Astrocyte (in vitro differentiated cells and primary cell): ENCODE measurements around the gene CPE. TPM values are rescaled to one million over a fixed set of nuclear protein-coding genes. Genes with fewer than 3 reads are reported as not detected.

Source experiments
- DNase-seq: peaks from one replicate; pipeline ENCODE4 v3.0.0-alpha.2; 2010; ENCODE audit warnings: low read depth
- FAIRE-seq: peaks from 2 replicates; lab custom pipeline; 2011; peaks lifted over from hg19 to GRCh38; lab: Jason Lieb, UNC
- H2AFZ ChIP-seq: 2 replicates; pipeline ENCODE4 v1.6.0; 2012; ENCODE audit warnings: low read depth, low read length, inconsistent platforms
- H3K27ac ChIP-seq: 2 replicates; pipeline ENCODE4 v1.5.1; 2011; ENCODE audit warnings: low read depth, low read length, inconsistent platforms
- H3K27me3 ChIP-seq: 2 replicates; pipeline ENCODE4 v1.6.0; 2011; ENCODE audit warnings: low read length, inconsistent platforms; ENCODE audit not compliant: insufficient read depth
- H3K36me3 ChIP-seq: 2 replicates; pipeline ENCODE4 v1.5.1; 2011; ENCODE audit warnings: low read length, inconsistent platforms; ENCODE audit not compliant: insufficient read depth
- H3K4me1 ChIP-seq: 2 replicates; pipeline ENCODE4 v1.5.1; 2011; ENCODE audit warnings: low read length, inconsistent platforms; ENCODE audit not compliant: insufficient read depth
- H3K4me2 ChIP-seq: 2 replicates; pipeline ENCODE4 v1.6.0; 2012; ENCODE audit warnings: low read length, inconsistent platforms
- H3K4me3 ChIP-seq: 2 replicates; pipeline ENCODE4 v1.5.1; 2011; ENCODE audit warnings: low read depth, mild to moderate bottlenecking, low read length, inconsistent platforms; ENCODE audit not compliant: insufficient read depth
- H3K79me2 ChIP-seq: 2 replicates; pipeline ENCODE4 v1.6.0; 2012; ENCODE audit warnings: mild to moderate bottlenecking, low read length, inconsistent platforms; ENCODE audit not compliant: insufficient read depth
- H3K9ac ChIP-seq: 2 replicates; pipeline ENCODE4 v1.6.0; 2012; ENCODE audit warnings: mild to moderate bottlenecking, low read length, inconsistent platforms
- H3K9me3 ChIP-seq: 2 replicates; pipeline ENCODE4 v1.5.1; 2012; ENCODE audit warnings: low read depth, mild to moderate bottlenecking, low read length, inconsistent platforms; ENCODE audit not compliant: insufficient read depth
- H4K20me1 ChIP-seq: 2 replicates; pipeline ENCODE4 v1.6.0; 2012; ENCODE audit warnings: low read length, inconsistent platforms; ENCODE audit not compliant: insufficient read depth
- H3K27ac Mint-ChIP-seq: one replicate; pipeline ENCODE4 v1.8.0; 2021; ENCODE audit warnings: mild to moderate bottlenecking, mixed read lengths; ENCODE audit not compliant: unreplicated experiment
- H3K27me3 Mint-ChIP-seq: one replicate; pipeline ENCODE4 v1.8.0; 2021; ENCODE audit warnings: low read depth, mixed read lengths; ENCODE audit not compliant: unreplicated experiment
- H3K36me3 Mint-ChIP-seq: one replicate; pipeline ENCODE4 v1.8.0; 2021; ENCODE audit warnings: low read depth, mixed read lengths; ENCODE audit not compliant: unreplicated experiment
- H3K4me1 Mint-ChIP-seq: one replicate; pipeline ENCODE4 v1.8.0; 2021; ENCODE audit warnings: low read depth, mixed read lengths; ENCODE audit not compliant: unreplicated experiment
- H3K4me3 Mint-ChIP-seq: one replicate; pipeline ENCODE4 v1.8.0; 2021; ENCODE audit warnings: mild to moderate bottlenecking, moderate library complexity, mixed read lengths; ENCODE audit not compliant: unreplicated experiment
- H3K9me3 Mint-ChIP-seq: one replicate; pipeline ENCODE4 v1.8.0; 2021; ENCODE audit warnings: mild to moderate bottlenecking, mixed read lengths; ENCODE audit not compliant: unreplicated experiment
- CTCF ChIP-seq: IDR thresholded peaks from 2 replicates; pipeline ENCODE4 v1.5.1; 2011; ENCODE audit warnings: low read depth, mild to moderate bottlenecking, inconsistent platforms, low read length, moderate library complexity; ENCODE audit not compliant: insufficient read depth
- EZH2 ChIP-seq: IDR thresholded peaks from 2 replicates; pipeline ENCODE4 v1.6.1; 2012; ENCODE audit warnings: mild to moderate bottlenecking, low read length, inconsistent platforms; ENCODE audit not compliant: insufficient read depth
- total RNA-seq: library from RNA; stranded (reverse); gene quantifications from 2 replicates; pipeline ENCODE4 v1.2.1, GENCODE V29; 2021

CPE gene
- total RNA-seq, 1 donor from 2014 or later: 380 TPM

GRCh38 chr4:165454426-165454825 is 75.6 kb downstream of the CPE start:
- Mint-ChIP-seq H3K27ac (no peak overlapping the region), H3K4me1 (peaks cover 16% of the 10 kb centered on the region), H3K4me3 (no peak overlapping the region), H3K27me3 (no peaks in the 10 kb centered on the region), H3K36me3 (peaks cover 4% of the 10 kb centered on the region), H3K9me3 (no peaks in the 10 kb centered on the region)
- Histone ChIP-seq H3K9me3 (no peaks in the 10 kb centered on the region), H3K4me3 (no peak overlapping the region), H3K4me1 (no peaks in the 10 kb centered on the region), H2AFZ (no peak overlapping the region), H3K36me3 (no peaks in the 10 kb centered on the region), H3K27me3 (no peaks in the 10 kb centered on the region), H3K9ac (no peak overlapping the region), H3K4me2 (no peak overlapping the region), H4K20me1 (no peaks in the 10 kb centered on the region), H3K79me2 (no peaks in the 10 kb centered on the region), H3K27ac (no peak overlapping the region)
- no peak for DNase-seq
- FAIRE-seq: no peak
- TF ChIP-seq EZH2: no peak
- TF ChIP-seq CTCF: no peak

GRCh38 chr4:165457793-165458192 is 79.0 kb downstream of the CPE start:
- Mint-ChIP-seq H3K27me3 (no peaks in the 10 kb centered on the region), H3K36me3 (peaks cover 4% of the 10 kb centered on the region), H3K4me1 (peaks cover 42% of the 10 kb centered on the region), H3K27ac (no peak overlapping the region), H3K4me3 (no peak overlapping the region), H3K9me3 (no peaks in the 10 kb centered on the region)
- DNase-seq (no peak), FAIRE-seq (no peak)
- TF ChIP-seq EZH2 (no peak), CTCF (no peak)
- no peak overlapping the region for H3K4me3 ChIP-seq
- no peak overlapping the region for H2AFZ ChIP-seq
- no peak overlapping the region for H3K9ac ChIP-seq
- peaks cover 7% of the 10 kb centered on the region for H3K4me1 ChIP-seq
- H3K27ac ChIP-seq: no peak overlapping the region
- H3K4me2 ChIP-seq: no peak overlapping the region
- no peaks in the 10 kb centered on the region for H3K9me3 ChIP-seq
- no peaks in the 10 kb centered on the region for H3K27me3 ChIP-seq
- no peaks in the 10 kb centered on the region for H3K36me3 ChIP-seq
- no peaks in the 10 kb centered on the region for H4K20me1 ChIP-seq
- H3K79me2 ChIP-seq: no peaks in the 10 kb centered on the region

GRCh38 chr4:165458471-165458870 is 79.7 kb downstream of the CPE start:
- no peak overlapping the region for H2AFZ ChIP-seq
- peaks cover 4% of the 10 kb centered on the region for H3K36me3 Mint-ChIP-seq
- no peak overlapping the region for H3K4me3 Mint-ChIP-seq

More at GRCh38 chr4:165458471-165458870, 79.7 kb downstream of the CPE start:
- Histone ChIP-seq H3K4me1 (peaks cover 7% of the 10 kb centered on the region), H3K27ac (no peak overlapping the region), H3K9ac (no peak overlapping the region), H3K4me2 (no peak overlapping the region), H3K4me3 (no peak overlapping the region), H3K9me3 (no peaks in the 10 kb centered on the region), H3K36me3 (no peaks in the 10 kb centered on the region), H4K20me1 (no peaks in the 10 kb centered on the region), H3K79me2 (no peaks in the 10 kb centered on the region), H3K27me3 (no peaks in the 10 kb centered on the region)
- Mint-ChIP-seq H3K27me3 (no peaks in the 10 kb centered on the region), H3K27ac (peak overlapping the region; percentile 42), H3K9me3 (no peaks in the 10 kb centered on the region), H3K4me1 (peaks cover 43% of the 10 kb centered on the region)
- no peak for FAIRE-seq
- no peak for DNase-seq
- TF ChIP-seq EZH2 (no peak), CTCF (no peak)
